ENCODE measurements around the gene CCN6.

- TF ChIP-seq CTCF (IDR thresholded peaks at IDR 0.05) (no peak), POLR2A (IDR thresholded peaks at IDR 0.05) (no peak)
These were observed 29.4 kb upstream of the CCN6 start for GRCh38 chr6:112024464-112024863.
